NOMO-1 treated with dmso at 0.1 percent for 144 hours (cell line): ENCODE data around the gene UBE2Q2.
"Not testable (repeated sequence)": the region's sequence is repeated elsewhere in the genome, so short reads cannot be mapped to it uniquely, and the experiment has no call there.

Experiments used
- DNase-seq: peaks from one replicate; lab custom pipeline; 2025; ENCODE audit not compliant: unreplicated experiment; lab: John Stamatoyannopoulos, UW

Gene UBE2Q2

GRCh38 chr15:75823860-75824613 is 19.2 kb upstream of the UBE2Q2 start:
- no peak for DNase-seq

- DNase-seq = no peak
These were observed 15.6 kb upstream of the UBE2Q2 start for GRCh38 chr15:75827691-75828090.

GRCh38 chr15:75828429-75828828 is 14.8 kb upstream of the UBE2Q2 start:
- DNase-seq = no peak

- DNase-seq = no peak
These were observed 12.1 kb upstream of the UBE2Q2 start for GRCh38 chr15:75830910-75831805.

GRCh38 chr15:75831806-75832102 is 11.5 kb upstream of the UBE2Q2 start:
- no peak for DNase-seq

- no peak for DNase-seq
These were observed 11.1 kb upstream of the UBE2Q2 start for GRCh38 chr15:75832114-75832513.

- DNase-seq = no peak
These were observed 9.2 kb upstream of the UBE2Q2 start for GRCh38 chr15:75834021-75834420.

- peak; percentile 53 for DNase-seq
These were observed 7.0 kb upstream of the UBE2Q2 start for GRCh38 chr15:75835990-75836958.

GRCh38 chr15:75836959-75837334 is 6.3 kb upstream of the UBE2Q2 start:
- DNase-seq = peak; percentile 81

- DNase-seq = no peak
These were observed 2.6 kb upstream of the UBE2Q2 start for GRCh38 chr15:75840659-75841058.

- no peak for DNase-seq
These were observed 1.6 kb upstream of the UBE2Q2 start for GRCh38 chr15:75841626-75842025.

- peak; percentile 54 for DNase-seq
These were observed 683 bp downstream of the UBE2Q2 start for GRCh38 chr15:75843678-75844581.

- DNase-seq = no peak
These were observed 1.5 kb downstream of the UBE2Q2 start for GRCh38 chr15:75844629-75845335.

GRCh38 chr15:75849167-75849566 is 5.9 kb downstream of the UBE2Q2 start:
- no peak for DNase-seq

- no peak for DNase-seq
These were observed 7.5 kb downstream of the UBE2Q2 start for GRCh38 chr15:75850708-75851107.

GRCh38 chr15:75851566-75851965 is 8.3 kb downstream of the UBE2Q2 start:
- DNase-seq = not testable (repeated sequence)

- no peak for DNase-seq
These were observed 14.6 kb downstream of the UBE2Q2 start for GRCh38 chr15:75857886-75858285.

- no peak for DNase-seq
These were observed 18.6 kb downstream of the UBE2Q2 start for GRCh38 chr15:75861750-75862402.

GRCh38 chr15:75862796-75863195 is 19.5 kb downstream of the UBE2Q2 start:
- no peak for DNase-seq
